HCT116 (cell line): ENCODE results near the gene KCNK6. TPM values are rescaled to one million over a fixed set of nuclear protein-coding genes. Genes with fewer than 3 reads are reported as not detected.

Experiments used
- ATAC-seq: fragments of 200-7000 bp; cut with Tn5 transposase; 2 replicates; pipeline ENCODE4 v1.9.1; 2020; ENCODE audit warnings: mild to moderate bottlenecking, moderate library complexity
- BruUV-seq: library from RNA; stranded (reverse); fragments of 400-500 nt; replicated peaks from 2 replicates; lab custom pipeline; 2021; lab: Mats Ljungman, UMichigan
- CTCF ChIA-PET: fragments of 300-600 bp; sonication (Branson Sonifier 250); formaldehyde crosslinking; loops from one replicate; lab custom pipeline; 2021; ENCODE audit warnings: antibody characterized with exemption; lab: Charles Lee
- POLR2A ChIA-PET: fragments of 300-600, 350-600 bp; sonication (Branson Sonifier 250); formaldehyde crosslinking; loops from one replicate; lab custom pipeline; 2021; ENCODE audit warnings: antibody characterized with exemption; lab: Charles Lee
- RAD21 ChIA-PET, 2 experiments: fragments of 300-600 bp; sonication (Branson Sonifier 250); formaldehyde crosslinking; loops; one replicate each; lab custom pipeline; 2023; ENCODE audit warnings: low total read pairs in 2 of 2; ENCODE audit not compliant: uncharacterized antibody in 2 of 2, unreplicated experiment in 2 of 2, low non-redundant PET in 1 of 2; lab: Charles Lee
- DNase-seq: peaks from one replicate; pipeline ENCODE4 v3.0.0-alpha.2; 2010; ENCODE audit warnings: low read depth, low spot score
- H2AFZ ChIP-seq: fragments of 200-600 bp; shearing (Covaris generic), sonication (generic); 2 replicates; pipeline ENCODE4 v1.6.1; 2017; ENCODE audit warnings: low read depth, mixed run types, mixed read lengths, antibody characterized with exemption, low read length; ENCODE audit not compliant: poor library complexity, severe bottlenecking
- H3K27ac ChIP-seq: 2 replicates; pipeline ENCODE4 v1.5.1; 2012; ENCODE audit warnings: low read depth, low read length
- H3K27me3 ChIP-seq: fragments of 200-600 bp; sonication (generic); 2 replicates; pipeline ENCODE4 v1.6.1; 2016; ENCODE audit warnings: mixed run types, low read length, mixed read lengths; ENCODE audit not compliant: insufficient read depth
- H3K36me3 ChIP-seq, 2 experiments: fragments of 200-500 bp in 1 of 2; fragments of 200-600 bp in 1 of 2; sonication (Bioruptor generic) in 1 of 2; sonication (generic) in 1 of 2; 2 replicates each; pipeline versions ENCODE4 v1.5.1 to v1.6.1; 2014 to 2016; ENCODE audit warnings: low read length in 2 of 2, inconsistent platforms in 1 of 2, mixed read lengths in 1 of 2, mixed run types in 1 of 2; ENCODE audit not compliant: insufficient read depth in 2 of 2, control insufficient read depth in 1 of 2
- H3K4me1 ChIP-seq, 2 experiments: fragments of 200-600 bp in 1 of 2; sonication (generic) in 1 of 2; 2 replicates each; pipeline versions ENCODE4 v1.5.1 to v1.6.1; 2012 to 2017; ENCODE audit warnings: low read length in 2 of 2, inconsistent platforms in 1 of 2, mild to moderate bottlenecking in 1 of 2, mixed read lengths in 1 of 2, mixed run types in 1 of 2, moderate library complexity in 1 of 2; ENCODE audit not compliant: insufficient read depth in 2 of 2, control insufficient read depth in 1 of 2
- H3K4me2 ChIP-seq: fragments of 200-600 bp; sonication (generic); 2 replicates; pipeline ENCODE4 v1.6.1; 2017; ENCODE audit warnings: mixed run types, low read length, mixed read lengths
- H3K4me3 ChIP-seq, 2 experiments: fragments of 200-600 bp in 1 of 2; sonication (generic) in 1 of 2; replicated peaks in 1 of 2; 2 replicates each; pipeline ENCODE4 v1.5.1; 2011 to 2016; ENCODE audit warnings: low read length in 2 of 2, control low read depth in 1 of 2, low read depth in 1 of 2, mild to moderate bottlenecking in 1 of 2, mixed read lengths in 1 of 2, mixed run types in 1 of 2
- H3K79me2 ChIP-seq: fragments of 200-600 bp; sonication (generic); 2 replicates; pipeline ENCODE4 v1.6.1; 2017; ENCODE audit warnings: mild to moderate bottlenecking, mixed run types, low read length, moderate library complexity, mixed read lengths; ENCODE audit not compliant: insufficient read depth
- H3K9ac ChIP-seq: fragments of 200-600 bp; sonication (generic); 2 replicates; pipeline ENCODE4 v1.6.1; 2016; ENCODE audit warnings: low read length, mixed read lengths
- H3K9me2 ChIP-seq: fragments of 200-600 bp; sonication (generic), shearing (Covaris generic); 2 replicates; pipeline ENCODE4 v1.6.1; 2017; ENCODE audit warnings: mixed run types, mild to moderate bottlenecking, moderate library complexity; ENCODE audit not compliant: insufficient read depth
- H3K9me3 ChIP-seq, 2 experiments: fragments of 200-500 bp in 1 of 2; fragments of 200-600 bp in 1 of 2; sonication (Bioruptor generic) in 1 of 2; sonication (generic) in 1 of 2; 2 replicates each; pipeline ENCODE4 v1.6.1; 2014 to 2017; ENCODE audit warnings: low read length in 2 of 2, mixed read lengths in 2 of 2, inconsistent platforms in 1 of 2, low read depth in 1 of 2, mild to moderate bottlenecking in 1 of 2, mixed run types in 1 of 2, moderate library complexity in 1 of 2; ENCODE audit not compliant: control insufficient read depth in 1 of 2, insufficient read depth in 1 of 2
- H4K20me1 ChIP-seq: fragments of 200-600 bp; sonication (generic), shearing (Covaris generic); 2 replicates; pipeline ENCODE4 v1.6.1; 2017; ENCODE audit warnings: mixed run types, mild to moderate bottlenecking, moderate library complexity; ENCODE audit not compliant: insufficient read depth
- ATF3 ChIP-seq: IDR thresholded peaks from 2 replicates; pipeline ENCODE4 v1.6.1; 2012
- CBX3 ChIP-seq: IDR thresholded peaks from 2 replicates; pipeline ENCODE4 v1.6.1; 2012; ENCODE audit warnings: low read depth
- JUND ChIP-seq: IDR thresholded peaks from 2 replicates; pipeline ENCODE4 v1.6.1; 2012
- SIN3A ChIP-seq: IDR thresholded peaks from 2 replicates; pipeline ENCODE4 v1.6.1; 2012; ENCODE audit warnings: low read depth
- SRF ChIP-seq: IDR thresholded peaks from 2 replicates; pipeline ENCODE4 v1.6.1; 2012; ENCODE audit warnings: low read depth
- YY1 ChIP-seq: IDR thresholded peaks from 2 replicates; pipeline ENCODE4 v1.6.1; 2011; ENCODE audit warnings: low read length, low read depth, moderate library complexity, mild to moderate bottlenecking; ENCODE audit not compliant: insufficient replicate concordance; ENCODE audit errors: extremely low read depth
- ZBTB33 ChIP-seq: IDR thresholded peaks from 2 replicates; pipeline ENCODE4 v1.6.1; 2011; ENCODE audit warnings: mild to moderate bottlenecking, low read length, moderate library complexity; ENCODE audit not compliant: insufficient replicate concordance; ENCODE audit errors: extremely low read depth
- ZFX ChIP-seq: fragments of 450-650 bp; IDR thresholded peaks from 2 replicates; pipeline ENCODE4 v1.6.1; 2017
- ZNF274 ChIP-seq: fragments of 200-500 bp; sonication (Bioruptor generic); IDR thresholded peaks from 2 replicates; pipeline ENCODE4 v1.6.1; 2014; ENCODE audit warnings: mild to moderate bottlenecking, low read depth, low read length, inconsistent platforms
- intact Hi-C: fragments of 100-400 bp; cut with micrococcal nuclease; formaldehyde crosslinking; loops from 2 replicates; pipeline ENCODE4 v1.10.0; 2022
- total RNA-seq: library from RNA; stranded (reverse); gene quantifications from one replicate; pipeline ENCODE4 v1.2.1, GENCODE V29; 2021; ENCODE audit not compliant: unreplicated experiment

KCNK6 gene
- total RNA-seq, 1 experiment from 2014 or later, result 11.0 TPM

GRCh38 chr19:38359242-38360021 lies 39.8 kb downstream of the KCNK6 start:
- Histone ChIP-seq H3K36me3 (no peaks in the 10 kb centered on the region), H3K27ac (no peak overlapping the region), H3K27me3 (peaks cover 11% of the 10 kb centered on the region; the same call in 1 of the 2 replicates), H3K4me2 (no peak overlapping the region), H2AFZ (no peak overlapping the region), H3K4me3 (no peak overlapping the region), H3K4me1 (peaks cover 8 to 20% of the 10 kb centered on the region in 2 experiments; a peak in 3 of 4 replicates), H3K9me2 (no peaks in the 10 kb centered on the region), H3K79me2 (no peaks in the 10 kb centered on the region), H3K9ac (no peak overlapping the region), H3K9me3 (no peaks in the 10 kb centered on the region), H4K20me1 (no peaks in the 10 kb centered on the region)
- no peak for TF ChIP-seq JUND
- no peak for TF ChIP-seq SRF
- TF ChIP-seq CBX3, result no peak
- POLR2A ChIA-PET, result no interaction called here
- ATAC-seq (no peak), DNase-seq (no peak)
- no TSS peak for BruUV-seq
- RAD21 ChIA-PET, result no interaction called here
- CTCF ChIA-PET, result no interaction called here
- intact Hi-C loops, result no loop called here

- ChIA-PET CTCF (no interaction called here), RAD21 (no interaction called here), POLR2A (no interaction called here)
- Histone ChIP-seq H3K4me1 (peaks cover 8 to 20% of the 10 kb centered on the region in 2 experiments; a peak in 3 of 4 replicates), H3K4me2 (no peak overlapping the region), H3K9me3 (no peaks in the 10 kb centered on the region), H2AFZ (no peak overlapping the region), H4K20me1 (no peaks in the 10 kb centered on the region), H3K9ac (no peak overlapping the region), H3K9me2 (no peaks in the 10 kb centered on the region), H3K36me3 (no peaks in the 10 kb centered on the region), H3K4me3 (no peak overlapping the region), H3K27me3 (peaks cover 11% of the 10 kb centered on the region; the same call in 1 of the 2 replicates), H3K79me2 (no peaks in the 10 kb centered on the region), H3K27ac (no peak overlapping the region)
- BruUV-seq, result no TSS peak
- ATAC-seq (no peak), DNase-seq (no peak)
- TF ChIP-seq YY1 (no peak), ZNF274 (no peak), ZBTB33 (no peak), SIN3A (no peak), ZFX (no peak), ATF3 (no peak)
- intact Hi-C loops, result no loop called here
Measured at GRCh38 chr19:38360351-38360750, 40.7 kb downstream of the KCNK6 start.
